OCI-LY7 (cell line): Measurements from ENCODE around the gene CST6. TPM values are rescaled to one million over a fixed set of nuclear protein-coding genes. Genes with fewer than 3 reads are reported as not detected.
A peak's percentile ranks its signal among the peaks of the same experiment; 100 is the strongest.

Source experiments
- Bru-seq: library from RNA; stranded (reverse); fragments of 400-500 nt; gene quantifications from one replicate; lab custom pipeline; 2021; lab: Mats Ljungman, UMichigan
- BruChase-seq, 2 experiments: library from RNA; stranded (reverse); fragments of 400-500 nt; gene quantifications; one replicate each; lab custom pipeline; 2021; lab: Mats Ljungman, UMichigan
- BruUV-seq: library from RNA; stranded (reverse); fragments of 400-500 nt; replicated peaks from 2 replicates; lab custom pipeline; 2021; lab: Mats Ljungman, UMichigan
- CTCF ChIA-PET: fragments of 300-600 bp; sonication (Branson Sonifier 250); formaldehyde crosslinking; loops from one replicate; lab custom pipeline; 2022; ENCODE audit warnings: antibody characterized with exemption; ENCODE audit not compliant: unreplicated experiment; lab: Charles Lee
- POLR2A ChIA-PET: fragments of 300-600 bp; sonication (Branson Sonifier 250); formaldehyde crosslinking; loops from one replicate; lab custom pipeline; 2022; ENCODE audit warnings: antibody characterized with exemption; lab: Charles Lee
- DNase-seq: peaks from one replicate; pipeline ENCODE4 v3.0.0-alpha.2; 2015; ENCODE audit warnings: low spot score
- H2AFZ ChIP-seq: fragments of 200-600 bp; sonication (generic), shearing (Covaris generic); 2 replicates; pipeline ENCODE4 v1.6.1; 2014; ENCODE audit warnings: mild to moderate bottlenecking, antibody characterized with exemption, low read length, moderate library complexity
- H3K27ac ChIP-seq: fragments of 200-600 bp; sonication (generic); 2 replicates; pipeline ENCODE4 v1.5.1; 2014; ENCODE audit warnings: mixed run types, low read depth, mild to moderate bottlenecking, moderate library complexity, low read length, inconsistent platforms; ENCODE audit not compliant: poor library complexity, severe bottlenecking
- H3K36me3 ChIP-seq: fragments of 200-600 bp; sonication (generic); 2 replicates; pipeline ENCODE4 v1.6.1; 2014; ENCODE audit warnings: mild to moderate bottlenecking, antibody characterized with exemption, low read length, moderate library complexity, mixed read lengths; ENCODE audit not compliant: insufficient read depth
- H3K4me1 ChIP-seq: fragments of 200-600 bp; sonication (generic); 2 replicates; pipeline ENCODE4 v1.5.1; 2014; ENCODE audit warnings: mild to moderate bottlenecking, low read length; ENCODE audit not compliant: insufficient read depth, poor library complexity, severe bottlenecking
- H3K4me2 ChIP-seq: fragments of 200-600 bp; sonication (generic); 2 replicates; pipeline ENCODE4 v1.6.1; 2014; ENCODE audit warnings: mild to moderate bottlenecking, low read length
- H3K4me3 ChIP-seq: fragments of 200-600 bp; sonication (generic); 2 replicates; pipeline ENCODE4 v1.5.1; 2014; ENCODE audit warnings: mild to moderate bottlenecking, low read depth, low read length; ENCODE audit not compliant: poor library complexity, severe bottlenecking
- H3K79me2 ChIP-seq: fragments of 200-600 bp; sonication (generic); 2 replicates; pipeline ENCODE4 v1.6.1; 2016; ENCODE audit warnings: low read depth, mild to moderate bottlenecking, low read length, moderate library complexity, mixed read lengths; ENCODE audit not compliant: insufficient read depth
- H3K9me2 ChIP-seq: fragments of 200-600 bp; sonication (generic); 2 replicates; pipeline ENCODE4 v1.6.1; 2016; ENCODE audit warnings: mild to moderate bottlenecking, low read length, mixed read lengths; ENCODE audit not compliant: insufficient read depth
- H3K9me3 ChIP-seq: fragments of 200-600 bp; sonication (generic); 2 replicates; pipeline ENCODE4 v1.6.1; 2014; ENCODE audit warnings: mild to moderate bottlenecking, mixed run types, low read length, mixed read lengths
- H4K20me1 ChIP-seq: fragments of 200-600 bp; sonication (generic); 2 replicates; pipeline ENCODE4 v1.6.1; 2014; ENCODE audit warnings: mild to moderate bottlenecking, antibody characterized with exemption, low read length, moderate library complexity, mixed read lengths; ENCODE audit not compliant: insufficient read depth
- EZH2phosphoT487 ChIP-seq: fragments of 200-600 bp; sonication (generic); IDR thresholded peaks from 2 replicates; pipeline ENCODE4 v1.6.1; 2018; ENCODE audit warnings: low read depth, borderline replicate concordance, mild to moderate bottlenecking, mixed run types, antibody characterized with exemption, low read length, moderate library complexity, mixed read lengths
- intact Hi-C: fragments of 100-400 bp; cut with micrococcal nuclease; formaldehyde crosslinking; loops from one replicate; pipeline ENCODE4 v1.10.0; 2022; ENCODE audit not compliant: unreplicated experiment
- long read RNA-seq: library from polyadenylated mRNA; stranded (forward); transcript quantifications from one replicate; pipeline ENCODE4 v2.0.0, GENCODE V29; 2022
- total RNA-seq, 2 experiments: library from RNA; depleted of rRNA in 1 of 2; stranded (reverse); fragments of >200 nt in 1 of 2; shearing (Covaris generic) in 1 of 2; gene quantifications; 2 replicates each; pipeline ENCODE4 v1.2.3, GENCODE V29; 2014 to 2022
- TF ChIP-seq, protein P1 (sequence below): fragments of 200-600 bp; sonication (generic); conservative IDR thresholded peaks from 2 replicates; pipeline ENCODE4 v1.5.1; 2014; ENCODE audit warnings: mild to moderate bottlenecking, antibody characterized with exemption, low read length, moderate library complexity, mixed read lengths

Gene CST6, protein sequence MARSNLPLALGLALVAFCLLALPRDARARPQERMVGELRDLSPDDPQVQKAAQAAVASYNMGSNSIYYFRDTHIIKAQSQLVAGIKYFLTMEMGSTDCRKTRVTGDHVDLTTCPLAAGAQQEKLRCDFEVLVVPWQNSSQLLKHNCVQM
- total RNA-seq (2014; rRNA removed; shearing (Covaris generic)), result not detected in 2 replicates
- total RNA-seq (2022), result not detected in 2 replicates
- Bru-seq, nascent RNA, result not detected
- BruChase-seq, experiment 1, labeled RNA remaining after a 6-hour chase, result percentile 8 among the genes with signal in this experiment
- BruChase-seq, experiment 2, labeled RNA remaining after a 2-hour chase, result not detected
- long read RNA-seq, result 0 reads

DNA sequence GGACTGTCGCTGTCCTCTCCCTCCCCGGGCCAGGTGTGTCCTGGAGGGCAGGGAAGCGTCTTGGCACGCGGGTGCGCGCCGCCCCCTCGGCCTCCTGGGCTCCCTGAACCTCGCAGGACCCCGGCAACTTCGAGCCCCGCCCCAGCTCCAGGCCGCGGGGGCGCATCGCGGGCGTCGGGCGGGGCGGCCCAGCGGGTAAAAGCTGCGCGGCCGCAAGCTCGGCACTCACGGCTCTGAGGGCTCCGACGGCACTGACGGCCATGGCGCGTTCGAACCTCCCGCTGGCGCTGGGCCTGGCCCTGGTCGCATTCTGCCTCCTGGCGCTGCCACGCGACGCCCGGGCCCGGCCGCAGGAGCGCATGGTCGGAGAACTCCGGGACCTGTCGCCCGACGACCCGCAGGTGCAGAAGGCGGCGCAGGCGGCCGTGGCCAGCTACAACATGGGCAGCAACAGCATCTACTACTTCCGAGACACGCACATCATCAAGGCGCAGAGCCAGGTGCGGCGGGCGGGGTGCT lies at the start of gene CST6:
TSS of gene CST6 (plus strand) at position 224 of the 519 bp plus-strand sequence. CDS start at position 261, 37 bp downstream.
- POLR2A ChIA-PET, result no interaction called here
- Histone ChIP-seq H3K4me3 (no peak within 1 kb of the TSS), H3K36me3 (no peaks in the 10 kb centered on the region), H3K4me1 (no peaks in the 10 kb centered on the region), H3K27ac (no peak within 1 kb of the TSS), H3K9me3 (no peaks in the 10 kb centered on the region), H3K79me2 (no peaks in the 10 kb centered on the region), H3K9me2 (no peaks in the 10 kb centered on the region), H4K20me1 (no peaks in the 10 kb centered on the region), H3K4me2 (no peak within 1 kb of the TSS), H2AFZ (no peak within 1 kb of the TSS)
- intact Hi-C loops, result no loop called here
- no TSS peak for BruUV-seq
- no peak for DNase-seq
- no peak for TF ChIP-seq EZH2phosphoT487
- TF ChIP-seq, protein P1, sequence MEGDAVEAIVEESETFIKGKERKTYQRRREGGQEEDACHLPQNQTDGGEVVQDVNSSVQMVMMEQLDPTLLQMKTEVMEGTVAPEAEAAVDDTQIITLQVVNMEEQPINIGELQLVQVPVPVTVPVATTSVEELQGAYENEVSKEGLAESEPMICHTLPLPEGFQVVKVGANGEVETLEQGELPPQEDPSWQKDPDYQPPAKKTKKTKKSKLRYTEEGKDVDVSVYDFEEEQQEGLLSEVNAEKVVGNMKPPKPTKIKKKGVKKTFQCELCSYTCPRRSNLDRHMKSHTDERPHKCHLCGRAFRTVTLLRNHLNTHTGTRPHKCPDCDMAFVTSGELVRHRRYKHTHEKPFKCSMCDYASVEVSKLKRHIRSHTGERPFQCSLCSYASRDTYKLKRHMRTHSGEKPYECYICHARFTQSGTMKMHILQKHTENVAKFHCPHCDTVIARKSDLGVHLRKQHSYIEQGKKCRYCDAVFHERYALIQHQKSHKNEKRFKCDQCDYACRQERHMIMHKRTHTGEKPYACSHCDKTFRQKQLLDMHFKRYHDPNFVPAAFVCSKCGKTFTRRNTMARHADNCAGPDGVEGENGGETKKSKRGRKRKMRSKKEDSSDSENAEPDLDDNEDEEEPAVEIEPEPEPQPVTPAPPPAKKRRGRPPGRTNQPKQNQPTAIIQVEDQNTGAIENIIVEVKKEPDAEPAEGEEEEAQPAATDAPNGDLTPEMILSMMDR, result no peak
- CTCF ChIA-PET, result interaction anchor here (0.6 kb wide), 1 partner anchor 367 kb away, joined by 10 read pairs; no protein-coding TSS in a partner anchor

DNA sequence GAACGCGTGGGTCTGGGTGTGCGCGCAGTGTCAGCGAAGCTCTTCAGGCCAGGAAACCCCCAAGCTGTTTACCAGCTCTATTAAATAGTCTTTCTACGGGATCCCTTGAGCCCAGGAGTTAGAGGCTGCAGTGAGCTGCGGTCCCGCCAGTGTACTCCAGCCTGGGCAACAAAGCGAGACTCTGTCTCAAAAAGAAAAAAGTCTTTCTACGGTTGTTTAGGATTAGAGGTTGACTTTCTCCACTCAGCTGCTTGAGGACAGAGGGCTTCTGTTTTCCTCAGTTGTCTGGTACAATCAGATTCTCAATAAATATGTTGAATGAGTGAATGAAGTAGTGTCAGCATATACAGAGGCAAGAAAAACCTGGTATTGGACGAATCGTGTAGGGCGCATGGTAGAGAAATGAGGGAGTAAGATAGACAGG lies 49.7 kb upstream of the CST6 start:
- POLR2A ChIA-PET, result interaction anchor here (0.6 kb wide), 2 partner anchors 105 to 396 kb away, joined by 5 to 6 read pairs; no protein-coding TSS in a partner anchor

More for the DNA sequence above, 49.7 kb upstream of the CST6 start:
- CTCF ChIA-PET, result no interaction called here
- peaks cover 7% of the 10 kb centered on the region; the same call in 1 of the 2 replicates for H4K20me1 ChIP-seq
- H3K36me3 ChIP-seq, result peaks cover 35% of the 10 kb centered on the region
- H3K4me1 ChIP-seq, result peaks cover 18% of the 10 kb centered on the region
- no peaks in the 10 kb centered on the region for H3K9me3 ChIP-seq
- TF ChIP-seq, protein P1, result no peak
- TF ChIP-seq EZH2phosphoT487, result no peak
- BruUV-seq, result TSS peak; percentile 64
- intact Hi-C loops, result no loop called here
- no peak overlapping the region for H2AFZ ChIP-seq
- H3K79me2 ChIP-seq, result peaks cover 27% of the 10 kb centered on the region
- H3K27ac ChIP-seq, result no peak overlapping the region
- DNase-seq, result no peak
- H3K4me3 ChIP-seq, result peak overlapping the region; percentile 89
- peak overlapping the region; percentile 100 for H3K4me2 ChIP-seq
- H3K9me2 ChIP-seq, result no peaks in the 10 kb centered on the region
